ENCODE results near the gene SUCO. TPM values are rescaled to one million over a fixed set of nuclear protein-coding genes. Genes with fewer than 3 reads are reported as not detected.

The SUCO gene
- total and polyA plus RNA-seq, 2 of the 4 experiments (the other 2 are of a cell fraction): 11.4 to 21.5 TPM

- H3K36me3 ChIP-seq (ENCODE audit: control insufficient read depth, insufficient read depth, low read length): peaks cover 5% of the 10 kb centered on the region; the same call in 1 of the 2 replicates
- H4K5ac ChIP-seq (ENCODE audit: low read depth, low read length): no peak overlapping the region
- no peak for DNase-seq
- H4K8ac ChIP-seq (ENCODE audit: low read depth in 2 of 2, low read length in 2 of 2): no peak overlapping the region
- H2AFZ ChIP-seq (replicated peaks; ENCODE audit: low read length, poor library complexity): no peak overlapping the region
- TF ChIP-seq MAZ (IDR thresholded peaks at IDR 0.05; ENCODE audit: borderline replicate concordance, low read depth, low read length) (no peak), BHLHE40 (IDR thresholded peaks at IDR 0.05; ENCODE audit: low read depth, low read length) (no peak), CHD1 (IDR thresholded peaks at IDR 0.05; ENCODE audit: low read depth, low read length) (no peak), MXI1 (IDR thresholded peaks at IDR 0.05; ENCODE audit: borderline replicate concordance, low read depth, low read length) (no peak), MAFK (IDR thresholded peaks at IDR 0.05; ENCODE audit: low read depth, low read length) (no peak), CEBPB (IDR thresholded peaks at IDR 0.05; ENCODE audit: low read depth, low read length) (no peak), USF2 (IDR thresholded peaks at IDR 0.05; ENCODE audit: low read depth, low read length) (no peak)
- H3K14ac ChIP-seq (replicated peaks; ENCODE audit: low read depth, low read length): peak overlapping the region; percentile 54; the same call in 1 of the 2 replicates
- no peak overlapping the region for H2AK5ac ChIP-seq (ENCODE audit: low read depth, low read length)
- H3K4me2 ChIP-seq (ENCODE audit: low read depth, low read length): peak overlapping the region; percentile 33; the same call in 1 of the 2 replicates
- POLR2A ChIA-PET (ENCODE audit: unreplicated experiment): no interaction called here
- no peak overlapping the region for H2BK20ac ChIP-seq (ENCODE audit: low read depth, low read length)
- no peak overlapping the region for H3K23ac ChIP-seq (ENCODE audit: low read depth, low read length)
- peaks cover 7 to 15% of the 10 kb centered on the region in 2 experiments; a peak in 3 of 4 replicates for H3K79me1 ChIP-seq (ENCODE audit: low read depth in 1 of 2, low read length in 2 of 2)
- H3K4me3 ChIP-seq (ENCODE audit: insufficient read depth, low read depth, low read length): no peak overlapping the region
- no peak overlapping the region for H3K27ac ChIP-seq (ENCODE audit: insufficient read depth, low read length)
- in situ Hi-C loops (cut with MboI; ENCODE audit: low sequenced_read_pairs): no loop called here
- no peaks in the 10 kb centered on the region for H3K9me3 ChIP-seq (ENCODE audit: control insufficient read depth, insufficient read depth, low read length)
- no peaks in the 10 kb centered on the region for H4K20me1 ChIP-seq (ENCODE audit: insufficient read depth, low read length)
- 0 out of 2 replicates have a peak, but pooled peaks cover 2% of the 10 kb centered on the region for H3K4me1 ChIP-seq (ENCODE audit: control insufficient read depth, insufficient read depth, low read length)
- dilution Hi-C loops (cut with HindIII; ENCODE audit: low sequenced_read_pairs, unreplicated experiment): no loop called here
- H3K27me3 ChIP-seq (ENCODE audit: control insufficient read depth, insufficient read depth, low read length): no peaks in the 10 kb centered on the region
- no TSS peak for BruUV-seq (replicated peaks)
- no peak overlapping the region for H3K56ac ChIP-seq (ENCODE audit: extremely low read depth, insufficient read depth, low read length)
- H3K4ac ChIP-seq (ENCODE audit: low read depth, low read length): no peak overlapping the region
- H4K91ac ChIP-seq (ENCODE audit: insufficient read depth, low read depth, low read length): no peak overlapping the region
- intact Hi-C loops (cut with micrococcal nuclease): no loop called here
- no peak overlapping the region for H2AK9ac ChIP-seq (replicated peaks; ENCODE audit: low read depth, low read length, poor library complexity)
- CTCF ChIA-PET: no interaction called here
- no peak overlapping the region for H2BK15ac ChIP-seq (ENCODE audit: low read depth, low read length)
- H2BK120ac ChIP-seq (ENCODE audit: low read depth, low read length): no peak overlapping the region
- H3K9me1 ChIP-seq (ENCODE audit: insufficient read depth, low read length): no peaks in the 10 kb centered on the region
- no peak overlapping the region for H3K9ac ChIP-seq (ENCODE audit: low read depth, low read length)
- H2BK5ac ChIP-seq (ENCODE audit: low read depth, low read length, poor library complexity, severe bottlenecking): no peak overlapping the region
- no peak for ATAC-seq (ENCODE audit: low read depth)
- H3K18ac ChIP-seq (ENCODE audit: low read depth, low read length): no peak overlapping the region
Measured at GRCh38 chr1:172607145-172607544, 74.2 kb downstream of the SUCO start.

Measured in IMR-90 (cell line).